Sigmoid colon (tissue), 7 donors: ENCODE data around the gene GRHPR. TPM values are rescaled to one million over a fixed set of nuclear protein-coding genes. Genes with fewer than 3 reads are reported as not detected.
"Not testable (repeated sequence)": the region's sequence is repeated elsewhere in the genome, so short reads cannot be mapped to it uniquely, and the experiment has no call there.

Source experiments
- DNase-seq: peaks from one replicate; pipeline ENCODE4 v3.0.0-alpha.2; 2019
- H3K27ac ChIP-seq, 4 donors: fragments of 200-600 bp; sonication (generic); one replicate each; pipeline ENCODE4 v1.5.1; 2016 to 2019; ENCODE audit warnings: mild to moderate bottlenecking in 1 of 4
- H3K27me3 ChIP-seq, 3 donors: fragments of 200-600 bp; sonication (generic); one replicate each; pipeline ENCODE4 v1.5.1; 2019; ENCODE audit warnings: mild to moderate bottlenecking in 1 of 3
- H3K36me3 ChIP-seq, 4 donors: fragments of 200-600 bp; sonication (generic); one replicate each; pipeline ENCODE4 v1.5.1; 2016 to 2019
- H3K4me1 ChIP-seq, 4 donors: fragments of 200-600 bp; sonication (generic); one replicate each; pipeline ENCODE4 v1.5.1; 2017 to 2019
- H3K4me3 ChIP-seq, 4 donors: fragments of 200-600 bp; sonication (generic); one replicate each; pipeline ENCODE4 v1.5.1; 2017 to 2019; ENCODE audit warnings: mild to moderate bottlenecking in 2 of 4, moderate library complexity in 1 of 4
- H3K9me3 ChIP-seq, 4 donors: fragments of 200-600 bp in 3 of 4; sonication (generic) in 3 of 4; one replicate each; pipeline versions ENCODE4 v1.5.1 to v1.6.1; 2013 to 2019
- EP300 ChIP-seq, 4 donors: sonication (generic); formaldehyde crosslinking; IDR thresholded peaks; one replicate each; pipeline ENCODE4 v1.6.1; 2017; ENCODE audit warnings: antibody characterized with exemption in 4 of 4
- POLR2A ChIP-seq, 2 donors: fragments of 450-650 bp; IDR thresholded peaks; one replicate each; pipeline ENCODE4 v1.6.1; 2016; ENCODE audit warnings: antibody characterized with exemption in 2 of 2, mild to moderate bottlenecking in 2 of 2, moderate library complexity in 2 of 2
- POLR2AphosphoS5 ChIP-seq, 4 donors: sonication (generic); formaldehyde crosslinking; IDR thresholded peaks; one replicate each; pipeline ENCODE4 v1.6.1; 2017; ENCODE audit warnings: antibody characterized with exemption in 4 of 4
- WGBS, 2 donors: extraction: QIAGEN DNeasy Blood & Tissue Kit; methylation state at CpG; one replicate each; pipeline ENCODE4 v1.1.7; 2013; 5-methylcytosine and 5-hydroxymethylcytosine counted together
- intact Hi-C: fragments of 100-400 bp; cut with DNase I; formaldehyde crosslinking; loops from one replicate; pipeline ENCODE4 v1.15.1; 2023
- polyA plus RNA-seq, 3 donors: library from polyadenylated mRNA; stranded (reverse); fragments of 200-250 nt; gene quantifications; one replicate each; pipeline ENCODE4 v1.2.3, GENCODE V29; 2013
- total RNA-seq, 4 donors: library from RNA; depleted of rRNA; stranded (reverse); fragments of >200 nt; gene quantifications; one replicate each; pipeline ENCODE4 v1.1.0, GENCODE V29; 2016
- TF ChIP-seq, protein P1 (sequence below), 4 experiments: fragments of 450-650 bp in 3 of 4; fragments of 200-600 bp in 1 of 4; IDR thresholded peaks; one replicate each; pipeline ENCODE4 v1.5.1; 2016 to 2019; ENCODE audit warnings: antibody characterized with exemption in 4 of 4, mild to moderate bottlenecking in 3 of 4, moderate library complexity in 2 of 4
- donor health status: healthy with polysubstance abuse.
- donor health status: Bipolar disorder and iron deficiency.
- donor health status: healthy.

The GRHPR gene
- total and polyA plus RNA-seq, 7 donors = 84.1 to 165 (median 127) TPM

DNA sequence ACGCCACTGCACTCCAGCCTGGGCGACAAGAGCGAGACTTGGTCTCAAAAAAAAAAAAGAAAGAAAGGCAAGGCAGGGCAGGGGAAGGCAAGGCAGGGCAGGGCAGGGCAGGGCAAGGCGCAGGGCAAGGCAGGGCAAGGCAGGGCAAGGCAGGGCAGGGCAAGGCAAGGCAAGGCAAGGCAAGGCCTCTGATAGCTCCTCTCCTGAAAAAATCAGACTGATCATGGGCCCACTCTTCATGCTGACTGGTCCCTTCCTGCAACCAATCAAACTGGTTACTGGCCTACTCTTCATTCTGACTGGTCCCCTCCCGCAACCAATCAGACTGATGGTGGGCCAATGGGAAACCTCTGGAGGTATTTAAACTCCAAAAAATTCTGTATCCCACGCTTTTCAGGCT, 46.1 kb downstream of the GRHPR start:
- no peak for DNase-seq
- peaks cover 0 to 27% (median 21%) of the 10 kb centered on the region in 4 donors for H3K4me1 ChIP-seq
- no peak for TF ChIP-seq POLR2A (IDR thresholded peaks at IDR 0.05)
- TF ChIP-seq EP300 (IDR thresholded peaks at IDR 0.05) = no peak
- TF ChIP-seq, protein P1, sequence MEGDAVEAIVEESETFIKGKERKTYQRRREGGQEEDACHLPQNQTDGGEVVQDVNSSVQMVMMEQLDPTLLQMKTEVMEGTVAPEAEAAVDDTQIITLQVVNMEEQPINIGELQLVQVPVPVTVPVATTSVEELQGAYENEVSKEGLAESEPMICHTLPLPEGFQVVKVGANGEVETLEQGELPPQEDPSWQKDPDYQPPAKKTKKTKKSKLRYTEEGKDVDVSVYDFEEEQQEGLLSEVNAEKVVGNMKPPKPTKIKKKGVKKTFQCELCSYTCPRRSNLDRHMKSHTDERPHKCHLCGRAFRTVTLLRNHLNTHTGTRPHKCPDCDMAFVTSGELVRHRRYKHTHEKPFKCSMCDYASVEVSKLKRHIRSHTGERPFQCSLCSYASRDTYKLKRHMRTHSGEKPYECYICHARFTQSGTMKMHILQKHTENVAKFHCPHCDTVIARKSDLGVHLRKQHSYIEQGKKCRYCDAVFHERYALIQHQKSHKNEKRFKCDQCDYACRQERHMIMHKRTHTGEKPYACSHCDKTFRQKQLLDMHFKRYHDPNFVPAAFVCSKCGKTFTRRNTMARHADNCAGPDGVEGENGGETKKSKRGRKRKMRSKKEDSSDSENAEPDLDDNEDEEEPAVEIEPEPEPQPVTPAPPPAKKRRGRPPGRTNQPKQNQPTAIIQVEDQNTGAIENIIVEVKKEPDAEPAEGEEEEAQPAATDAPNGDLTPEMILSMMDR (IDR thresholded peaks at IDR 0.05) = no peak
- TF ChIP-seq POLR2AphosphoS5 (IDR thresholded peaks at IDR 0.05) = no peak
- intact Hi-C loops = loop anchor here (10.0 kb wide), 1 partner anchor 596 kb away; the partner anchor contains the start of gene SHB
- H3K27ac ChIP-seq = no peak overlapping the region
- H3K36me3 ChIP-seq = no peaks in the 10 kb centered on the region
- no peaks in the 10 kb centered on the region for H3K27me3 ChIP-seq
- WGBS, 2 donors = 88 to 92% methylated on average over 6 of the region's 6 CpGs
- no peak overlapping the region for H3K4me3 ChIP-seq
- no peaks in the 10 kb centered on the region for H3K9me3 ChIP-seq

DNA sequence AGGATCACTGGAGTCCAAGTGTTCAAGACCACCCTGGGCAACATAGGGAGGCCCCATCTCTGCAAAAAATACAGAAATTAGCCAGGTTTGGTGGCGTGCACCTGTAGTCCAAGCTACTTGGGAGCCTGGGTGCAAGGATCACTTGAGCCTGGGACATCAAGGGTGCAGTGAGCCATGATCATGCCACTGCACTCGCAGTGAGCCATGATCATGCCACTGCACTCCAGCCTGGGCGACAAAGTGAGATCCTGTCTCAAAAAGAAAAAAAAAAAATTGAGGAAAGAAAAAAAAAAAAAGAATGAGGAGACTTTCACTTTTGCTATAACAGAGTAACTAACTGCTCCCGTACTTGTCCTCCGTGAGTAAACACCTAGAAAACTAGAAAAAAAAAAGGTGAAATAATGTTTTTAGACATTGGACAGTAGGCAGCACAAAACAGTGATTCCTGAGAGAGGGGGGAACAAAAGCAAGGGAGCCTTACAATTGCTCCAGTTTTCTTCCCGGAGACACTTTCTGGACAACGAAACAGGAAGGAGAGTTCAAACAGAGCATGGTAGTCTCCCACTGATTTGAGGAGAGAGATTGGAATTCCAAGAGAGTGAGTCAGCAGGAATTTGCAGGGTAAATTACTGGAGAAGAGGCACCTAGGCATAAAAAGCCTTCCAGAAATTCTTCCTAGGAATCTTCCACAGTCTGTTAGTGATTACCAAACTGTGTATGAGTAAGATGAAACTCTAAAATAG, 49.6 kb downstream of the GRHPR start:
- Histone ChIP-seq H3K27me3 (no peaks in the 10 kb centered on the region), H3K27ac (peak overlapping the region; percentile 65 to 91 (median 78)), H3K36me3 (no peaks in the 10 kb centered on the region), H3K4me1 (peaks cover 0 to 12% (median 7%) of the 10 kb centered on the region in 4 donors), H3K4me3 (peak overlapping the region in 3 of 4 donors; percentile 27 to 41 (median 31)), H3K9me3 (no peaks in the 10 kb centered on the region)
- TF ChIP-seq POLR2AphosphoS5 (IDR thresholded peaks at IDR 0.05) (peak in 1 of 4 donors; percentile 39), POLR2A (IDR thresholded peaks at IDR 0.05) (no peak)
- TF ChIP-seq, protein P1 (IDR thresholded peaks at IDR 0.05) = no peak
- no peak for DNase-seq
- intact Hi-C loops = no loop called here
- WGBS, 2 donors = 14 to 24% methylated on average over 7 of the region's 7 CpGs

DNA sequence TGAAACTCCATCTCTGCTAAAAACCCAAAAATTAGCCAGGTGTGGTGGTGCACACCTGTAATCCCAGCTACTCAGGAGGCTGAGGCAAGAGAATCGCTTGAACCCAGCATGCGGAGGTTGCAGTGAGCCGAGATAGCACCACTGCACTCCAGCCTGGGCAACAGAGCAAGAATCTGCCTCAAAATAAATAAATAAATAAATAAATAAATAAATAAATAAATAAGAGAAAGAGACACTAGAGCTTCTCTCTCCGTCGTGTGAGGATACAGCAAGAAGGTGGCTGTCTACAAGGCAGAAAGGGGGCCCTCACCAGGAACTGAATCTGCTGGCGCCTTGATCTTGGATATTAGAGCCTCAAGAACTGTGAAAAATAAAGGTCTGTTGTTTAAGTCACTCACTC, 51.5 kb downstream of the GRHPR start:
- H3K36me3 ChIP-seq, H3K27ac ChIP-seq, H3K27me3 ChIP-seq, intact Hi-C loops, DNase-seq, H3K4me3 ChIP-seq, H3K9me3 ChIP-seq: not testable (repeated sequence)
- 66 to 81% methylated on average over 6 of the region's 6 CpGs for WGBS, 2 donors
- peaks cover 0 to 12% (median 7%) of the 10 kb centered on the region in 4 donors for H3K4me1 ChIP-seq

DNA sequence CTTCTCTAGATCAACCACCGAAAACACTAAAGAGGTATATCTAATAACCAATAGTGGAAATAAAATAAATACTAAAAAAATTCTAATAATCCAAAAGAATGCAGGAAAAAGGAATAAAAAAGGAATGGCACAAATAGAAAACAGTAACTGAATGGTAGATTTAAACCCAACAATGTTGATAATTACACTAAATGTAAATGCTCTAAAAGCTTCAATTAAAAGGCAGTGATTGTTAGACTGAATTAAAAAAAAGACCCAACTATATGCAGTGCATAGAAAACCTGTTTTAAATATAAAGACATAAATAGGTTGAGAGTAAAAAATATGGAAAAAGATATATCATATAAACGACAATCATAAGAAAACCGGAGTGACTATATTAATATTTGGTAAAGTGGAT, 51.9 kb downstream of the GRHPR start:
- Histone ChIP-seq H3K27ac (no peak overlapping the region), H3K36me3 (no peaks in the 10 kb centered on the region), H3K4me3 (no peak overlapping the region), H3K27me3 (no peaks in the 10 kb centered on the region), H3K9me3 (no peaks in the 10 kb centered on the region), H3K4me1 (peaks cover 0 to 12% (median 7%) of the 10 kb centered on the region in 4 donors)
- intact Hi-C loops = no loop called here
- DNase-seq = no peak
- TF ChIP-seq EP300 (IDR thresholded peaks at IDR 0.05) (no peak), POLR2AphosphoS5 (IDR thresholded peaks at IDR 0.05) (no peak), POLR2A (IDR thresholded peaks at IDR 0.05) (no peak)
- TF ChIP-seq, protein P1 (IDR thresholded peaks at IDR 0.05) = no peak
- 80 to 95% methylated on average over 3 of the region's 3 CpGs for WGBS, 2 donors

DNA sequence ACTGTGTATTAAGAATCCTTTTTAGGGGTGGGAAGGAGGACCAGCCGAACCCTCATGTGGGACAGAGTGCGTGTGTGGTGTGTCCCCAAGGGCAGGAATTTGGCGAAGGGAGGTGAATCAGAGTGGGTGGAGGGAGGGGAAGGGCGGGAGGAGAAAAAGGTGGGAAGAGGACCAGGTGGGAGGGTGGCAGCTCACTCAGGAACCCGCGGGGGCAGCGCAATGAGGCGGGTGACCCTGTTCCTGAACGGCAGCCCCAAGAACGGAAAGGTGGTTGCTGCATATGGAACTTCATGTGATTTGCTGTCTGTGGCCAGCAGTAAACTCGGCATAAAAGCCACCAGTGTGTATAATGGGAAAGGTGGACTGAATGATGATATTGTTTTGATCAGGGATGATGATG, 54.4 kb downstream of the GRHPR start:
- Histone ChIP-seq H3K36me3 (no peaks in the 10 kb centered on the region), H3K9me3 (no peaks in the 10 kb centered on the region), H3K27ac (no peak overlapping the region), H3K4me1 (peaks cover 0 to 9% (median 6%) of the 10 kb centered on the region in 4 donors), H3K27me3 (no peaks in the 10 kb centered on the region), H3K4me3 (no peak overlapping the region)
- TF ChIP-seq POLR2A (IDR thresholded peaks at IDR 0.05) = no peak
- TF ChIP-seq, protein P1 (IDR thresholded peaks at IDR 0.05) = no peak
- TF ChIP-seq EP300 (IDR thresholded peaks at IDR 0.05) = no peak
- TF ChIP-seq POLR2AphosphoS5 (IDR thresholded peaks at IDR 0.05) = no peak
- intact Hi-C loops = no loop called here
- WGBS, 2 donors = 75 to 80% methylated on average over 11 of the region's 11 CpGs
- no peak for DNase-seq

DNA sequence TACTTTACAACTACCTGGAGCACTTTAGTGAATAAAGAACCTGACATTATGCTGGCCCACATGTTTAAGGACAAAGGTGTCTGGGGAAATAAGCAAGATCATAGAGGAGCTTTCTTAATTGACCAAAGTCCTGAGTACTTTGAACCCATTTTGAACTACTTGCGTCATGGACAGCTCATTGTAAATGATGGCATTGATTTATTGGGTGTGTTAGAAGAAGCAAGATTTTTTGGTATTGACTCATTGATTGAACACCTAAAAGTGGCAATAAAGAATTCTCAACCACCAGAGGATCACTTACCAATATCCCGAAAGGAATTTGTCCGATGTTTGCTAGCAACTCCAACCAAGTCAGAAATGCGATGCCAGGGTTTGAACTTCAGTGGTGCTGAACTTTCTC, 54.9 kb downstream of the GRHPR start:
- H3K4me3 ChIP-seq, H3K9me3 ChIP-seq, H3K27me3 ChIP-seq, DNase-seq, H3K36me3 ChIP-seq, intact Hi-C loops, H3K27ac ChIP-seq, H3K4me1 ChIP-seq: not testable (repeated sequence)
- 61 to 84% methylated on average over 4 of the region's 4 CpGs for WGBS, 2 donors

DNA sequence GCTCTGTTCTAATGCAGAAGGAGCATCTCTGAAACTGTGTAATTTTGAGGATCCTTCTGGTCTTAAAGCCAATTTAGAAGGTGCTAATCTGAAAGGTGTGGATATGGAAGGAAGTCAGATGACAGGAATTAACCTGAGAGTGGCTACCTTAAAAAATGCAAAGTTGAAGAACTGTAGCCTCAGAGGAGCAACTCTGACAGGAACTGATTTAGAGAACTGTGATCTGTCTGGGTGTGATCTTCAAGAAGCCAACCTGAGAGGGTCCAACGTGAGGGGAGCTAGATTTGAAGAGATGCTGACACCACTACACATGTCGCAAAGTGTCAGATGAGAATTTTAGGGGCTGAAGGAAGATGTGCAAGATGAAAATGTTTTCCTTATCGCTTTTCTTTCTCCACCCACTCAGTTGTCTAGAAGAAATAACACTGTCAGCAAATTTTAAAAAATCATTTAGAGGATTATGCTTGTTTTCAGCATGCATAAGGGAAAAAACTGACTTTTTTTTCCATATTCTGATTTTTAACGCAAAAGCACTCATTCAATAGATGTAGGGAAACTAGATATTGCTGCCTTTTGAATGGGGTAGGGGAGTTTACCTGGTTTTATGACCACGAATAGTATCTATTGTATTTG, 55.6 kb downstream of the GRHPR start:
- H3K9me3 ChIP-seq, H3K36me3 ChIP-seq, intact Hi-C loops, H3K4me3 ChIP-seq, H3K27ac ChIP-seq, H3K27me3 ChIP-seq, H3K4me1 ChIP-seq, DNase-seq: not testable (repeated sequence)
- 66 to 69% methylated on average over 5 of the region's 5 CpGs for WGBS, 2 donors
